HepG2 (cell line): ENCODE data around the gene ZNF284. TPM values are rescaled to one million over a fixed set of nuclear protein-coding genes. Genes with fewer than 3 reads are reported as not detected.

Experiments used
- AKAP8 ChIP-seq: sonication (generic); formaldehyde crosslinking; IDR thresholded peaks from 2 replicates; pipeline ENCODE4 v1.5.1; 2020; ENCODE audit warnings: mild to moderate bottlenecking, missing genetic modification reagents
- BATF2 ChIP-seq: sonication (generic); formaldehyde crosslinking; IDR thresholded peaks from 2 replicates; pipeline ENCODE4 v1.8.0; 2022; ENCODE audit warnings: mild to moderate bottlenecking, missing genetic modification reagents, moderate library complexity
- CERS6 ChIP-seq: sonication (generic); formaldehyde crosslinking; IDR thresholded peaks from 2 replicates; pipeline ENCODE4 v1.5.0; 2020; ENCODE audit warnings: missing genetic modification reagents
- DRAP1 ChIP-seq: IDR thresholded peaks from 2 replicates; pipeline ENCODE4 v1.6.1; 2016; ENCODE audit warnings: missing genetic modification reagents, missing compliant biosample characterization
- HES4 ChIP-seq: sonication (generic); formaldehyde crosslinking; IDR thresholded peaks from 2 replicates; pipeline ENCODE4 v1.9.0; 2021; ENCODE audit warnings: mild to moderate bottlenecking, missing genetic modification reagents, borderline replicate concordance
- HNF4A ChIP-seq: sonication (generic); formaldehyde crosslinking; IDR thresholded peaks from 2 replicates; pipeline ENCODE4 v1.4.0; 2020; ENCODE audit warnings: missing genetic modification reagents
- SAP130 ChIP-seq: IDR thresholded peaks from 2 replicates; pipeline ENCODE4 v1.6.1; 2016; ENCODE audit warnings: low read depth
- SOX5 ChIP-seq: IDR thresholded peaks from 2 replicates; pipeline ENCODE4 v1.6.1; 2016; ENCODE audit warnings: borderline replicate concordance
- TERF1 ChIP-seq: sonication (generic); formaldehyde crosslinking; IDR thresholded peaks from 2 replicates; pipeline ENCODE4 v1.8.0; 2022; ENCODE audit warnings: mild to moderate bottlenecking, missing genetic modification reagents, moderate library complexity
- TOPORS ChIP-seq: sonication (generic); formaldehyde crosslinking; IDR thresholded peaks from 2 replicates; pipeline ENCODE4 v1.8.0; 2023; ENCODE audit warnings: mild to moderate bottlenecking, missing genetic modification reagents
- U2AF2 ChIP-seq: fragments of 200-400 bp; formaldehyde crosslinking; IDR thresholded peaks from 2 replicates; pipeline ENCODE4 v1.6.1; 2017; ENCODE audit warnings: low read depth, mild to moderate bottlenecking, low read length
- ZBTB25 ChIP-seq: IDR thresholded peaks from 2 replicates; pipeline ENCODE4 v1.6.1; 2018; ENCODE audit warnings: missing genetic modification reagents
- ZBTB46 ChIP-seq: sonication (generic); formaldehyde crosslinking; IDR thresholded peaks from 2 replicates; pipeline ENCODE4 v1.4.0; 2020; ENCODE audit warnings: mild to moderate bottlenecking, missing genetic modification reagents, borderline replicate concordance
- ZBTB7A ChIP-seq: sonication (generic); formaldehyde crosslinking; IDR thresholded peaks from 2 replicates; pipeline ENCODE4 v1.8.0; 2022; ENCODE audit warnings: mild to moderate bottlenecking, missing genetic modification reagents
- ZFYVE20 ChIP-seq: sonication (generic); formaldehyde crosslinking; IDR thresholded peaks from 2 replicates; pipeline ENCODE4 v1.8.0; 2023; ENCODE audit warnings: low read depth, mild to moderate bottlenecking, moderate library complexity, missing genetic modification reagents, borderline replicate concordance
- ZNF205 ChIP-seq: IDR thresholded peaks from 2 replicates; pipeline ENCODE4 v1.6.1; 2018; ENCODE audit warnings: missing biosample characterization, missing genetic modification reagents
- ZNF232 ChIP-seq: sonication (generic); formaldehyde crosslinking; IDR thresholded peaks from 2 replicates; pipeline ENCODE4 v1.4.0; 2020; ENCODE audit warnings: missing genetic modification reagents, borderline replicate concordance
- ZNF34 ChIP-seq: sonication (generic); formaldehyde crosslinking; IDR thresholded peaks from 2 replicates; pipeline ENCODE4 v1.4.0; 2020; ENCODE audit warnings: mild to moderate bottlenecking, missing genetic modification reagents, borderline replicate concordance
- ZNF460 ChIP-seq: sonication (generic); formaldehyde crosslinking; IDR thresholded peaks from 2 replicates; pipeline ENCODE4 v1.5.1; 2020; ENCODE audit warnings: missing genetic modification reagents, mild to moderate bottlenecking, borderline replicate concordance
- ZNF570 ChIP-seq: sonication (generic); formaldehyde crosslinking; IDR thresholded peaks from 2 replicates; pipeline ENCODE4 v1.4.0; 2020; ENCODE audit warnings: mild to moderate bottlenecking, missing genetic modification reagents, borderline replicate concordance
- ZNF704 ChIP-seq: sonication (generic); formaldehyde crosslinking; IDR thresholded peaks from 2 replicates; pipeline ENCODE4 v1.8.1; 2023; ENCODE audit warnings: mild to moderate bottlenecking, inconsistent platforms, moderate library complexity, missing genetic modification reagents, borderline replicate concordance
- ZNF773 ChIP-seq: sonication (generic); formaldehyde crosslinking; IDR thresholded peaks from 2 replicates; pipeline ENCODE4 v1.4.0; 2020; ENCODE audit warnings: missing genetic modification reagents, borderline replicate concordance
- ZNF781 ChIP-seq: sonication (generic); formaldehyde crosslinking; IDR thresholded peaks from 2 replicates; pipeline ENCODE4 v1.5.1; 2020; ENCODE audit warnings: borderline replicate concordance, mild to moderate bottlenecking, missing genetic modification reagents; ENCODE audit errors: not compliant biosample characterization
- polyA plus RNA-seq, 8 experiments: library from polyadenylated mRNA; depleted of rRNA in 3 of 8; stranded (reverse) in 7 of 8; unstranded in 1 of 8; fragments of >200 nt; fragmentation: Illumina TruSeq in 4 of 8; extraction: Trizol in 4 of 8; gene quantifications; 2 replicates each; pipeline versions ENCODE4 v1.2.1 to v1.2.3, GENCODE V29; 2011 to 2016; ENCODE audit warnings: low read depth in 4 of 8, missing spikeins in 1 of 8, mixed read lengths in 1 of 8; ENCODE audit not compliant: insufficient read depth in 1 of 8
- total RNA-seq, 5 experiments: library from RNA; depleted of rRNA; stranded (reverse); fragments of >200 nt; fragmentation: Illumina TruSeq; extraction: Trizol; gene quantifications; 2 replicates each; pipeline ENCODE4 v1.2.3, GENCODE V29; 2016; ENCODE audit warnings: low read depth in 1 of 5

ZNF284 gene
- total and polyA plus RNA-seq, 2 of the 13 experiments (the other 11 are each of a cell fraction or from before 2014, with no cell fraction given): 1.2 to 2.3 TPM

GRCh38 chr19:44113138-44113783, 41.3 kb downstream of the ZNF284 start, which contains the start of gene ZNF225 (continued):
- TF ChIP-seq TERF1 (CRISPR knock-in tag): no peak
- no peak for TF ChIP-seq CERS6 (CRISPR knock-in tag)
- no peak for TF ChIP-seq U2AF2
- TF ChIP-seq ZNF773 (CRISPR knock-in tag): no peak
- TF ChIP-seq AKAP8: no peak
- no peak for TF ChIP-seq ZBTB46 (CRISPR knock-in tag)
- TF ChIP-seq DRAP1: peak; percentile 40
- peak; percentile 26; the same call in 1 of the 2 replicates for TF ChIP-seq HNF4A (CRISPR knock-in tag)
- no peak for TF ChIP-seq ZNF205
- no peak for TF ChIP-seq ZNF232
- no peak for TF ChIP-seq HES4 (CRISPR knock-in tag)
- TF ChIP-seq ZNF781 (CRISPR knock-in tag): no peak
- TF ChIP-seq ZNF570 (CRISPR knock-in tag): no peak
- no peak for TF ChIP-seq ZNF460 (CRISPR knock-in tag)
- TF ChIP-seq ZNF704 (CRISPR knock-in tag): no peak
- no peak for TF ChIP-seq BATF2 (CRISPR knock-in tag)
- TF ChIP-seq SAP130 (CRISPR knock-in tag): peak; percentile 93
- no peak for TF ChIP-seq ZBTB7A (CRISPR knock-in tag)
- peak; percentile 29; the same call in 1 of the 2 replicates for TF ChIP-seq SOX5 (CRISPR knock-in tag)
- no peak for TF ChIP-seq ZBTB25
- TF ChIP-seq ZNF34 (CRISPR knock-in tag): no peak
- TF ChIP-seq ZFYVE20 (CRISPR knock-in tag): no peak
- no peak for TF ChIP-seq TOPORS (CRISPR knock-in tag)
